SK-MEL-5 (cell line): ENCODE measurements around the gene APH1B. TPM values are rescaled to one million over a fixed set of nuclear protein-coding genes. Genes with fewer than 3 reads are reported as not detected.
"Not testable (repeated sequence)": the region's sequence is repeated elsewhere in the genome, so short reads cannot be mapped to it uniquely, and the experiment has no call there.

Experiments
- DNase-seq: peaks from one replicate; pipeline ENCODE4 v3.0.0-alpha.2; 2016; ENCODE audit warnings: low read depth, low spot score
- in situ Hi-C: cut with HindIII; loops from 2 replicates; pipeline ENCODE4 v1.10.0; 2016; ENCODE audit warnings: low sequenced_read_pairs, high pct_unique_total_duplicates, low pct_unique_long_range_greater_than_20kb
- total RNA-seq: library from RNA; depleted of rRNA; stranded (reverse); fragments of >200 nt; shearing (Covaris generic); gene quantifications from 2 replicates; pipeline ENCODE4 v1.2.3, GENCODE V29; 2014

APH1B gene
- total RNA-seq, 1 experiment from 2014 or later, result 17.0 TPM

DNA sequence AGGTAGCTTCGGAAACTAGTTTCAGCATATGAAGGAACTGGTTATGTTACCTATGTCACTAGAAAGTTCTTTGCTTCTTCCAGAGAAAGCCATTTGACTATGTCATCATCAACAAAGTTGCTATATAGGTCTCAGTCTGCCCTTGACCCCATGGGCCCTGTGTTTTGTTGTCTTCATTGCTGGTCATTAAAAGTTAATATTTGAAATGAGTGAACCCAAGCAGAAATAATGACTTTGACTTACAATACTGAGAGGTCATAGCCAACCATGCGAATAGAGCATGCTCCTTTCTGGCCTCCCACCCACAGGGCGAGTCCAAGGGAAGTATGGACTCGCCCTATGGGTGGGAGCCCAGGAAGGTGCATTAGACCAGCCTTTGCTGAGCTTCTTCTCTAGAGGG, 40.9 kb downstream of the APH1B start:
- in situ Hi-C loops, result loop anchor here (25.0 kb wide), 1 partner anchor 94 kb away; no protein-coding TSS in a partner anchor
- DNase-seq, result no peak

DNA sequence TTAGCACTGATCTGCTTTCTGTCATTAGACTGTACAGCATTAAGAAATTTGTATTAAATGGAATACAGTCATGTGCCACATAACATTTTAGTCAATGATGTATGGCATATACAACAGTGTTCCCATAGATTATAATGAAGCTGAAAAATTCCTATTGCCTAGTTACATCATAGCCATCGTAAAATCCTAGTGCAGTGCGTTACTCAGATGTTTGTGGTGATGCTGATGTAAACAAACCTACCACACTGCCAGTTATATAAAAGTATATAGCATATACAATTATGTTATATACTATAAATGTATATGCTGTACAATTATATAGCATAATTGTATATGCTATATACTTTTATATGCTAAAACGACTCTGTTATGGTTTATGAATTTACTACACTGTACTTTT, 41.7 kb downstream of the APH1B start:
- no peak for DNase-seq
- in situ Hi-C loops, result loop anchor here (25.0 kb wide), 1 partner anchor 93 kb away; no protein-coding TSS in a partner anchor

DNA sequence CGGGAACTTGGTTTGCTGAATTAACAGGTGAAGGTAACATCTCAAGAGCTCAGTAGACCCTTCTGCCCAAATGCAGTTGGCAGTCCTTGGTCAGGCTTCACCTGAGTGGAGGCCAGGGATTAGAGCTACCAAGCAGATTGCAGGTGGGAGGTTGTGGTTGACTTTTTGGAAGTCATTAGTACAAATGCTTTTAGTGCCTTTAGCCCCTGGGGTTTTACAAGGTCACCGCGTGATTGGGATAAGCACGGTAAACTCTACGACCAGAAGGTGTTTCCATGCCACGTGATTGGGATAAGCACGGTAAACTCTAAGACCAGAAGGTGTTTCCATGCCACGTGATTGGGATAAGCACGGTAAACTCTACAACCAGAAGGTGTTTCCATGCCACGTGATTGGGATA, 43.0 kb downstream of the APH1B start:
- DNase-seq, result not testable (repeated sequence)
- in situ Hi-C loops, result loop anchor here (25.0 kb wide), 1 partner anchor 92 kb away; no protein-coding TSS in a partner anchor

DNA sequence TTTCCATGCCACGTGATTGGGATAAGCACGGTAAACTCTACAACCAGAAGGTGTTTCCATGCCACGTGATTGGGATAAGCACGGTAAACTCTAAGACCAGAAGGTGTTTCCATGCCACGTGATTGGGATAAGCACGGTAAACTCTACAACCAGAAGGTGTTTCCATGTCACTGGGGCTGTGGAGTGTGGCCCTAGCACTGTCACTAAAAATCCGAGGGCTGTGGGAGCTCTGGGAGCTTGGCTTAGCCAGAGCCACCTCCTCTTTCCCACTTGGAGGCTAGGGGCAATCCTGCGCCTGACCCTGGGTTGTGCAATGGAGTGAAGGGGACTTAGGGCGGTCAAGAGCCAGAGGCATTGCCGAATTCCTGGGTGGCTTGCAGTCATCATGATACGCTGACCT, 43.6 kb downstream of the APH1B start:
- not testable (repeated sequence) for DNase-seq
- in situ Hi-C loops, result loop anchor here (25.0 kb wide), 1 partner anchor 91 kb away; no protein-coding TSS in a partner anchor

DNA sequence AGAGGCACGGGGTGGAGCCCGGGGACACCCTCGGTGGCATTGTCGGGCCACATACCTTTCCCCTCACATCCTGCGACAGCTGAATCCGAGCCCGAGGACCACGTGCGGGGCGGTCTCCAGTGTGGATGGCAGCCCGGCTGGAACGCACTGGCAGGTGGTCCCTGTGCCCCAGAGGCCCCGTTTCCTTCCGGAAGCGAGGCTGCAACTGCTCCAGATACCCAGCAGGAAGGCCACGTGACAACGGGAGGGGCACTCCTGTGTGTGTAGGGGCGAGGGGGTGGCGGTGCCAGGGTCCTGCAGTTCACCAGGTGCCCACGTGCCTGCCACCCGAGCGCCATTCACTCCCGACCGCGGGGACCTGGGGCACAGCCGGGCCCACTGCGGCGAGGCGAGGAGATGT, 44.1 kb downstream of the APH1B start:
- in situ Hi-C loops, result loop anchor here (25.0 kb wide), 1 partner anchor 91 kb away; no protein-coding TSS in a partner anchor

DNA sequence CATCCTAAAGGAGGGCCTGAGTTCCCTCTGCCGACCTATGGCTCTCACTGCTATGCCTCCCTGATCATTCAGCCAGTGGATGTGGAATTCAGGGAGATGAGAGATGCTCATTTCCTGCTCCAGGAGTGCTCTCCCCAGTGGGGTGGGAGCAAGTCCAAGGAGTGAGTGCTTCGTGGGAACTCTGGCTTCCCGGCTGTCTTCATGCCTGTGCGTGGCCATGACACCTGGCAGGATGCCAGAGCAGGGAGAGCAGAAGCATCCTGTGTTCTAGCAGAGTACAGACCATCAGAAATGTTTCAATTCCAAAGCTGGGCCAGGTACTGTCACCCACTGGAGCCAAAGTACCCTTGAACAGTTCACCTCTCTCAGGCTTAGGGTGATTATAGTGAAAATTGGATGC, 45.1 kb downstream of the APH1B start:
- no peak for DNase-seq

More for the DNA sequence above, 44.1 kb downstream of the APH1B start:
- DNase-seq, result no peak

DNA sequence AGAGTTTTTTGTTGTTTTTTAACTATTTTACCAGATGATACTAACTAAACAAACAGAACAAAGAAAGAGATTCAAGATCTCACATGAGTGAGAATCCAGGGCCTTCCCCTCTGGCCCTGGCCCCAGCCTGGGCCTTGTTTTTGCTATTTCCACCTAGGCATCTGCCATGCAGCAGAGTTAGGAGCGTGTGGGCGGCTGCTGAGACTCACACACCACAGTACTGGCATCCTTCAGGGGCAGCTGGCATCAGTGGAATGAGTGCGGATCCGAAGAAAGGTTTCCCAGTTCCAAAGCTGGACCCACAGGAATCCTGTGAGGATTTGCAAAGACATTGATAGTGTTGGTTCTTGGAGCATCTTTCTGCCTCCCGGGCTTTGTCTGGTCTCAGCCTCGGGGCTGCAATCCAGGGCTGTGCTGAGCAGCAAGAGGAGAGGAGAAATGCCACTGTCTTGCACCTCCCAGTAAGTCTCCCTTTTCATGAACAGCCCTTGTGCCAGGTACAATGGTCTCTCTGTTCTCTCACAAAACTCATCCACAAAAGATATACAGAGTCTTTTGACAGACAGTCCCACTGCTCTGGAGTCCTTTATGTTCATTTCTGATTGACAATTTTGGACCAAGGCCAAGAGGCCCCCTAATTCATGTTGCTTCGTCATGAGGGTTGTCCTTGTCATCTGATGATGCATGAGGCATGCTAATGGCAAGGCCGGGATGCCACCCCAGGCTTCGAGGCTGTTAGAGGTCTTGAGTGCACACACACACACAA, 46.6 kb downstream of the APH1B start:
- in situ Hi-C loops, result loop anchor here (25.0 kb wide), 1 partner anchor 88 kb away; no protein-coding TSS in a partner anchor
- peak; percentile 98 for DNase-seq

More for the DNA sequence above, 45.1 kb downstream of the APH1B start:
- in situ Hi-C loops, result loop anchor here (25.0 kb wide), 1 partner anchor 90 kb away; no protein-coding TSS in a partner anchor

DNA sequence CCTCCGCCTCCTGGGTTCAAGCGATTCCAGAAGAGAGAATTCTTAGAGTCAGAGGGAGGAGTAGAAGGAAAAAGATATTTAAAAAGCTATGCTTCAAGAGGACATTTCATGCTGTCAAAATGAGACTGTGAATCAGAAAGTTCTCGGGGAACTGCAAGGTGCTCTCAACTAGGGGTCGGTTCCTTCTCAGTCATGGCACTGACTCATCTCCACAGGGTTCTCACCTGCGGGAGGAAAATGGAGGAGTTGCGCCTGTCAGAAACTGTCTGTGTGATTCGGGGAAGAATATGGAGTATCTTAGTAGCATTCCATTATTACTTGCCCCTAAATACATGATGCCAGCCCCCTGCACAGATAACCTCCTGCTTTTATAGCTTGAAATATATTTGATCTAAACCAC, 47.4 kb downstream of the APH1B start:
- in situ Hi-C loops, result loop anchor here (25.0 kb wide), 1 partner anchor 88 kb away; no protein-coding TSS in a partner anchor
- no peak for DNase-seq

DNA sequence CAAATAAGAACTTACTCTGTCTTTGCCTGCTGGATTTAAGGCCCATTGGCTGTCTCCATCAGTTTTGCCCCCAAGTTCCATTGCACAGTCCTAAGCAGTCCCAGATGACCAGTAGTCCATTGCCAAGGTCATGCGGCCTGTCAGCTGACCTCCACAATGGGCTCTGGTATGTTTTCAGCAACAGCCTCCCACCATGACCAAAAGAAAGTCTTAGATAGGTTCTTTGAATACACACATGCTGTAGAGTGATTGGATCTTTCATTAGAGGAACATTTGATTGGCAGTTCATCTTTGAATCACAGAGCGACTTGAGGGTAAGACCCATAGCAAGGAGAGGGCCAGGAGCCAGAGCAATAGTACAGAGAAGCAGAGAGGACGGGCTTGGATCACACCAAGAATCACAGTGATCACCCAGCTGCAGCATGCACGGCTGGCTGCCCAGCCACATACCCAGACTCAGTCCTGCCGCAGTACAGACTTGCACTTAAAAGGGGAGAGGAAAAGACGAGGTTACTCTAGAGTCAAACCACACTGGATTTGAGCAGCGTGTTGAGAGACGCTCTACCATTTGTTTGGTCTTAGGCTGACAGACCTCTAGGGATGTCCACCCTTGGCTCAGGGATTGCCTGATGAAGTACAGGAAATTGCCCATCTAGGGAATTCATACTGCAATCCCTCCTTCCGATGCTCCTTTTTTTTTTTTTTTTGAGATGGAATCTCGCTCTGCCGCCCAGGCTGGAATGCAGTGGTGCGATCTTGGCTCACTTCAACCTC, 50.4 kb downstream of the APH1B start:
- in situ Hi-C loops, result no loop called here
- peak; percentile 54 for DNase-seq

DNA sequence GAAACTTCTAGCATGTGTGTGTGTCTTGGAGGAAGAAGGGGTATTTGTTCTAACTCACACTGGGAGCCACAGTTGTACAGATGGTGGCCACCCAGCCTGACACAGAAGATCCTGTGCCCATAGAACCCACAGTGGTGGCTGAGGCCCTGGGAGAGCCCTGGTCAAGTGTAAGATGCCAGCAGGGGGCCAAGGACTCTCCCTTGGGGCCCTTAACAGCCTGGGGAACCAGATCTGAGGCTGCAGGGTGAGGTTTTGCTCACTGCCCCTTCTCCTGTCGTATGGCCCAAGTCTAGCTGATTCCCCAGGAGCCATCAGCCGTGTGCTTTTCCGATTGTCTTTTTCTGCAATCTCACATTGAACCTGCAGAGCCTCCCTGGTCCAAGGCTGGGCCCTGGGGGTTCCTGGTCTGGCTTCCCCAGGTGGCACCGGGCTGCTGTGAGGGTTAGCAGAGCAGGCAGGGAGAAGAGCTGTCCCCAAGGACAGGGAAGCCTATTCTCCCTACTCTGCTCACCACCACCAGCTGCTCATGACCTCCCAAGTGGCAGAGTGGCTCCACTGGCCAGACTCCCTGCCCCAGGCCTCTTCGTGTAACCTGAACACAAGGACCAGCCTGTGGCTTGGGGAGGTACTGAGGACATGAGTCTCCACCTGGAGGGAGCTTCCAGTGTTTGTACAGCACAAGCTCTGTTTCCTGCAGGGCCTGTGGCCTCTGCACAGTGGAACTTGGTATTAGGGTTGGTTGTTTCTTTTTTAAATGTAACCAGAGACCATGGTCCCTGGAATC, 52.4 kb downstream of the APH1B start:
- DNase-seq, result no peak
- in situ Hi-C loops, result no loop called here

DNA sequence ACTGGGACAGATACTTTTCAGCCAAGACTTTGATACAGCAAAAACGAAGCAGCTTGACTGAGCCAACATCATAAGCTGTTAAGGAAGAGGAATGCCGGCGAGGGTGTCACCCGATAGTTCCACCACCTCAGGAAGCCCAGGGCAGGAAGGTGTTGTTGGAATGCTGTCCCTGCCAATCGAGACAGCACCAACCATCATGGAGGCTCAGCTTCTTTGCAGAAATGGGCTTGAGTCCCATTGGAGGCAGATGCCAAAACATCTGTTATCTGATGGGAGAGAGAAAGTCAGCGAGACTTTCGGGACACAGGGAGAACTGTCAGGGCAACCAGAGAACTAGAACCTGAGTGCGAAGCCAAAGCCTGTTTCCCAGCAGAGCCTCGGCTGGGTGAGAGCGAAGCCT, 53.5 kb downstream of the APH1B start:
- in situ Hi-C loops, result no loop called here
- no peak for DNase-seq

DNA sequence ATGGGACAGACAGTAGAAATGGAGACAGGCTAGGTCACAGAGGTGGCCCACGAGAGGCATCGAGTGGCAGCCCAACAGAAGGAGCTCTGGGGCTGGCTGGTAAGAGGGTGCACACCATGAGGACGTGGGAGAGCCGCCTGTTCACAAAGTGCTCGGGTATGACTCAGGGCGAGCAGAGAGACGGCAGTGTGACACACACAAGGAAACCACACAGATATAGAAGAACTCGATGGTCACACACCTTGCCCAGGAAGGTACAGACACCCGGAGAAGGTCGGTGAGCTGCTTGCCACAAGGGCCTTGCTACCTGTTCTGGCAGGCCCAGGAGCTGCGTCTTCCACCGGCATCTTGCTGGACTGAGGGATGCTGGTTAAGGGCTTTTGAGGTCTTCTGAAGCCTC, 54.1 kb downstream of the APH1B start:
- in situ Hi-C loops, result no loop called here

DNA sequence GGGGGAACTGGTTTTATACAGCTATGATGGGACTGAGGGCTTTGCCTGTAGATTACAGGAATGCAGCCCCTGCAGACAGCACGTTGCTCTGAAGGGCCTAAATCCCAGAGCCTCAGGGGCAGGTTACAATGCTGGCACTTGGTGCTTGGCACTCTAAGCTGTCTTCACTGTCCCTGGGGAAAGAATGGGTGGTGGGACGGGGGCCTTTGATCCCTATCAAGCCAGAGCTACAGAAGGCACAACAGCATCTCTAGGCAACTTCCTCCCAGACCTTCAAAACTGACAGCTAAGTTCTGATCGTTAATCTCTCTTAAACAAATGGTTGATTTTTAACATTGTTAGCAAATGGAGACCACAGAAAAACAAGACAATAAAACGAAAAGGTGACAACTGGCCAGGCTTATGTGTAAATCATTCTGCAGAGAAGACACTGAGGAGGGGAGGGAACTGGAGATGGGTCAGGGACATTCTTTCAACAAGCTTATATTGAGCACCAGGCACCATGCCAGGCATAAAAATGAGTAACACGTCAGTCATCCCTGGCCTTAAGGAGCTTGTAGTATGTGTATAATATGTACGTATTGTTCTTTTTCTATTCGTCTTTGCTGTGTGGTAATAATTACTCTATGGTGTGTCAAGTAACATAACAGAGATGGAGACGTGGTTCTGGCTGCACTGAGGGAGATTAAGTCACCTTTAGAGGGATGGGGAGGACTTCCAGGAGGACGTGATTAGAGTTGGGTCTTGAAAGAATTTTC, 55.1 kb downstream of the APH1B start:
- DNase-seq, result no peak
- in situ Hi-C loops, result no loop called here

More for the DNA sequence above, 54.1 kb downstream of the APH1B start:
- no peak for DNase-seq

DNA sequence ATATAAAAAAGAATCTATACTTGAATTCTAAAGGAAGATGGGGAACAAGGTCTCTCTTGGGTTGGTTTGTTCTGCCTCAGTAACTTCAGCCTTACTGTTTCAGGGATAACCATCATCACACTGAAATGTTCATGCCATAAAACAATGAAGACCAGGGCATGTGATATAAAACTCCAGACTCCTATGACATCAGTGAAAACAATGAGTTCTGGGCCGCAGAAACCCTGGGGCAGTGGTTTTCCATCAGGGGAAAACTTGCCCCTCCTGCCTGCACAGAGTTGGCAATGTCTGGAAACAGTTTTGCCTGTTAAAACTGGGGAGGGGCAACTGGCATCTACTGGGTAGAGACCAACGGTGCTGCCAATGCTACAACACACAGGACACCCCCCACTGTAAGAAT, 57.4 kb downstream of the APH1B start:
- in situ Hi-C loops, result no loop called here
- DNase-seq, result peak; percentile 91

DNA sequence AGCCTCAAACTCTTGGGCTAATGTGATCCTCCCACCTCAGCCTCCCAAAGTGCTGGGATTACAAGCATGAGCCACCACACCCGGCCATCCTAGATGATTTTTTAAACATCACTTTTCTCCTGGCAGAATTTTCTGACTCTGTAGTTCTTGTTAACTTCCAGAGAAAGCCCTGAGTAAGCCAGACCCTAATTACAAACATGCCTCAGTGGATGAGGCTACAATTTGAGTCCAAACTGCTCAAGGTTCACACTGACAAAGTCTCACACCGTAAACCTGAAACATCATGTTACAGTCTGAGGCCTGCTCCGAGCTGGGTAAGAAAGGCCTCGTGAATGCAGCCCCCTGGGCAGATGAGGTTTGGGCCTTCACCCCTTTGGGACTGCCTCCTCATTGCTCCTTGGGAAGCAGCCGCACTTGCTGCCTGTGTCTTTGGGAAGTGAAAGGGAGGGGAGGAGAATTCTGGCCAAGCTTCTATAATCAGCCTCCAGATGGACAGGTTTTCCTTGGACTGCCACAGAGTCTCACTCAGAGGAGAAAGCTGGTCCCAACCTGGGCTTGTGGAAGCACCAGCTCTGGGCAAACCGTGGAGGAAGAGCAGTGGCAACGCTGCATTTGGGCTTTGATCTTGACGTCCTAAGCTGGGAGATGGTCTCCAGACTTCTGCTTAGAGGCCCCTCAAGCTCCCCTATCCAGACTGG, 58.3 kb downstream of the APH1B start:
- in situ Hi-C loops, result no loop called here
- DNase-seq, result no peak

DNA sequence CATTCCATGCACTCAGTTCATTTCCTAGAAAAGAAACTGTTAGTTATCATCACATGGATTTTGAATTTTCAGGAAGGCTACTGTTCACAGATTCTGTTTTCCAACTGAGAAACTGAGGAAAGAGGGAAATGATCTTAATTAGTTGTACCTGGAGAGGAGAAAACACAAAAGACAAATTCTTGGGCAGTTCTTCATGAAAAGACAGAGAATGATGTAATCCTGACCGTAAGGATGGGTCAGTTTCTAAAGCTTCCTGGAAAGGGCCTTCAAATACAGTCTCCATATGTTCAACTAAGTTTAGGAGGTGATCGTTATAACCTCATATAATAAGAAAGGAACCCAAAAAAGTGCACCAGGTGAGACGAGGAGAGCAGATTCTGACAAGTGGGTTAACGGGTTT, 59.6 kb downstream of the APH1B start:
- no peak for DNase-seq
- in situ Hi-C loops, result no loop called here
